ENCODE results near the gene PHACTR4.
"Not testable (repeated sequence)": the region's sequence is repeated elsewhere in the genome, so short reads cannot be mapped to it uniquely, and the experiment has no call there.

PHACTR4 gene

GRCh38 chr1:28373450-28373849 is 3.9 kb downstream of the PHACTR4 start:
- not testable (repeated sequence) for DNase-seq

- no peak for DNase-seq
Measured at GRCh38 chr1:28374297-28374696, 4.8 kb downstream of the PHACTR4 start.

DNA sequence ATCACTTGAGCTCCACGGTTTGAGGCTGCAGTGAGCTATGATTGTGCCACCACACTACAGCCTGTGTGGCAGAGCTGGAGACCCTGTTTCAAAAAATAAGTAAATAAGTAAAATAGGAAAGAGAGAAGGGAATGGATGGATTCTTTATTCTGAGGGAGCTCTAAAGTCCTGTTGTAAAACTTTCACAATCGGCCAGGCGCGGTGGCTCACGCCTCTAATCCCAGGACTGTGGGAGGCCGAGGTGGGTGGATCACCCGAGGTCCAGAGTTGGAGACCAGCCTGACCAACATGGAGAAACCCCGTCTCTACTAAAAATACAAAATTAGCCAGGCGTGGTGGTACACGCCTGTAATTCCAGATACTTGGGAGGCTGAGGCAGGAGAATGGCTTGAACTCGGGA is 6.1 kb downstream of the PHACTR4 start:
- not testable (repeated sequence) for DNase-seq

DNA sequence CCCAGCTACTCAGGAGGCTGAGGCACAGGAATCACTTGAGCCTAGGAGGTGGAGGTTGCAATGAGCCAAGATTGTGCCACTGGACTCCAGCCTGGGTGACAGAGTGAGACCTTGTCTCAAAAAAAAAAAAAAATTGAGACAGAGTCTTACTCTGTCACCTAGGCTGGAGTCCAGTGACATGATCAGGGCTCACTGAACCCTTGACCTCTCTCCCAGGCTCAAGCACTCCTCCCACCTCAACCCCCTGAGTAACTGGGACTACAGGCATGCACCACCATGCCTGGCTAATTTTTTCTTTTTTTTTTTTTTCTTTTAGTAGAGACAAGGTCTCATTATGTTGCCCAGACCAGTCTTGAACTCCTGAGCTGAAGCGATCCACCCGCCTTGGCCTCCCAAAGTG is 6.7 kb downstream of the PHACTR4 start:
- DNase-seq: not testable (repeated sequence)

DNA sequence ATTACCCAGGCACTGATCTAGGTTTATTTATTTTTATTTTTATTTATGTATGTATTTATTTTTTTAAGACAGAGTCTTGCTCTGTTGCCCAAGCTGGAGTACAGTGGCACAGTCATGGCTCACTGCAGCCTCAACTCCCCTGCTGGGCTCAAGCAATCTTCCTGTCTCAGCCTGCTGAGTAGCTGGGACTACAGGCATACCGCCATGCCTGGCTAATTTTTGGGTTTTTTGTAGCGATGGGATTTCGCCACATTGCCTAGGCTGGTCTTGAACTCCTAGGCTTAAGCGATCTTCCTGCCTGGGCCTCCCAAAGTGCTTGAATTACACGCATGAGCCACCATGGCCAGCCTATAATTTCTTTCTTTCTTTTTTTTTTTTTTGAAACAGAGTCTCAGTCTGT is 9.4 kb downstream of the PHACTR4 start:
- DNase-seq: no peak

- DNase-seq: no peak
Measured at GRCh38 chr1:28380394-28380793, 10.9 kb downstream of the PHACTR4 start.

DNA sequence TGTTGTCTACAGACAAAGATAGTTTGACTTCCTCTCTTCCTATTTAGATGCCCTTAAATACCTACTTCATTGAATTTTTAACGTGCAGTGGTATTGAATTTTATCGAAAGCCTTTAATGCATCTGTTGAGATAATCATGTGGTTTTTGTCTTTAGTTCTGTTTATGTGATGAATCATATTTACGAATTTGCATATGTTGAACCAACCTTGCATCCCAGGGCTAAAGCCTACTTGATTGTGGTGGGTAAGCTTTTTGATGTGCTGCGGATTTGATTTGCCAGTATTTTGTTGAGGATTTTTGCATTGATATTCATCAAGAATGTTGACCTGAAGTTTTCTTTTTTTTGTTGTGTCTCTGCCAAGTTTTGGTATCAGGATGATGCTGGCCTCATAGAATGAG is 14.2 kb downstream of the PHACTR4 start:
- DNase-seq: not testable (repeated sequence)

GRCh38 chr1:28392027-28392652 is 22.6 kb downstream of the PHACTR4 start:
- DNase-seq: no peak

GRCh38 chr1:28394136-28394535 is 24.6 kb downstream of the PHACTR4 start:
- DNase-seq: no peak

GRCh38 chr1:28395181-28395580 is 25.6 kb downstream of the PHACTR4 start:
- no peak for DNase-seq

- no peak for DNase-seq
Measured at GRCh38 chr1:28401760-28402159, 32.2 kb downstream of the PHACTR4 start.

- no peak for DNase-seq
Measured at GRCh38 chr1:28409090-28409489, 39.5 kb downstream of the PHACTR4 start.

GRCh38 chr1:28411656-28412055 is 42.1 kb downstream of the PHACTR4 start:
- no peak for DNase-seq

DNA sequence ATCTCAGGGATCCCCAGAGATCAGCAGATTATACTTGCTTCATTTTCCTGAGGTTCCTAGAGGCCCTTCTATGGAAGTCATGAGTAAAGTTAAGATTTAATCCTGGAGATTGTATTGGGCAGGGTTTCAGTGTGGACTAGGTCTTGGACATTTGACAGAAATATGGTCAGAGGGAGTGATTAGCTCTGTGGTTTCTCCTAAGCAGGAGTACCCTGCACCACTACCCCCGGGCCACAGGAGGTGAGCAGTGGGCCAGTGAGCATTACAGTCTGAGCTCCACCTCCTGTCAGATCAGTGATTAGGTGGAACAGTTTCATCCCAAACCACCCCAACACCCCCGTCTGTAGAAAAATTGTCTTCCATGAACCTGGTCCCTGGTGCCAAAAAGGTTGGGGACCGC is 43.2 kb downstream of the PHACTR4 start:
- no peak for DNase-seq

DNA sequence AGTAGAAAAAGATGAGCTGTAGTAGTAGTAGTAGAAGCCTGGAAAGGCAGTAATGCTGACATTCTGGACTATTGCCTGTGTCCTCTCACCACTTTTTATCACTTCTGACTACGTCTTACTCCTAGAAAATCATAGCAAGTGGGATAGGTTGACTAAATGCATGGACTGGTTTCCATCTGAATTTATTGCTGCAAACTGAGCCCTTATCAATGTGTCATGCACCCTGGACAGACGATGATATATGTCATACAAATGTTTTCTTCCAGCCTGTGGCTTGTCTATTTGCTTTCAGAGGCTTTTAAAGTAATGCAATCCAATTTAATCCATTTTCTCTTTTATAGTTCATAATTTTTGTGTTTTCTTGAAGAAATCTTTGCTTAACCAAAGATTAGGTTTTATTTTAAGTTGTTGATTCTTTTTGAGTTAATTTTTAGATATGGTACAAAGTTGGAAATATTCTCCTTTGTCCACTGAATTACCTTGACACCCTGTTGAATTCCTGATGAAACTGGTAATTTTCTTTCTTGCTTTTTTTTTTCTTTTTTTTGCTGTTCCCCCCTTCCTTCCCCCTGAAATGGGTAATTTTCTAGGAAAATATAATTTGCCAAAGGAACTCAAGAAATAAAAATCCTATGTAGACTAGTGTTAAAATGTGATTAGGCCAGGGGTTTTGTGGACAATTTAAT is 47.1 kb downstream of the PHACTR4 start:
- no peak for DNase-seq

DNA sequence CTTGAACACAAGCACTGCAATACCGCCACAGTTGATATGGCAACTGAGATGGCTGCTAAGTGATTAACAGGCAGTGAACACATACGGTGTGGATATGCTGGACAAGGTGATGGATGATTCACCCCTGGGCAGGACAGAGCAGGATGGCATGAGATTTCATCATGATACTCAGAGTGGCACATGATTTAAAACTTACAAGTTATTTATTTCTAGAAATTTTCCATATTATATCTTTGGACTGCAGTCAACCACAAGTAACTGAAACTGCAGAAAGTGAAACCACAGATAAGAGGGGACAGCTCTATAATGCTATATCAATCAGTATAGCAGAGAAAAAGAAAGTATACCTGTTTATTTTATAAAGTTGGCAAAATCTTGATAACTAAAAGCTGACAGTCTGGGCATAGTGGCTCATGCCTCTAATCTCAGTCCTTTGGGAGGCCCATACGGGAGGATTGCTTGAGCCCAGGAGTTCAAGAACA is 47.9 kb downstream of the PHACTR4 start:
- DNase-seq: no peak

DNA sequence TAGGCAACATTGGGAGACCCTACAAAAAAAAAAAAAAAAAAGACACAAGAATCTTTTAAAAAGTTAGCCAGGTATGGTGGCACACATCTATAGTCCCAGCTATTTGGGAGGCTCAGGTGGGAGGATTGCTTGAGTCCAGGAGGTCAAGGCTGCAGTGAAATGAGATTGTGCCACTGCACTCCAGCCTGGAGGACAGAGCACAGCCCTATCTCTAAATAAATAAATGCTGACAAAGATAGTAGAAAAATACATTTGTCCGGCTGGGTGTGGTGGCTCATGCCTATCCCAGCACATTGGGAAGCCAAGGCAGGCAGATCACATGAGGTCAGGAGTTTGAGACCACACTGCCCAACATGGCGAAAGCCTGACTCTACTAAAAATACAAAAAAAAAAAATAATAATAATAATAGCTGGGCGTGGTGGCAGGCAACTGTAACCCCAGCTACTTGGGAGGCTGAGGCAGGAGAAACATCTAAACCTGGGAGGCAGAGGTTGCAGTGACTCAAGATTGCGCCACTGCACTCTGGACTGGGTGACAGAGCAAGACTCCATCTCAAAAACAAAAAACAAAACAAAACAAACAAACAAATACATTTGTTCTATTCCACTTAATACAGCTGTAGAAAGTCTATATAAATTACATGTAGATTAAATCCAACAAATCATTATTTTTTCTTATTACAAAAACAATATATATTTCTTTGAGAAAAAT is 48.5 kb downstream of the PHACTR4 start:
- no peak for DNase-seq

DNA sequence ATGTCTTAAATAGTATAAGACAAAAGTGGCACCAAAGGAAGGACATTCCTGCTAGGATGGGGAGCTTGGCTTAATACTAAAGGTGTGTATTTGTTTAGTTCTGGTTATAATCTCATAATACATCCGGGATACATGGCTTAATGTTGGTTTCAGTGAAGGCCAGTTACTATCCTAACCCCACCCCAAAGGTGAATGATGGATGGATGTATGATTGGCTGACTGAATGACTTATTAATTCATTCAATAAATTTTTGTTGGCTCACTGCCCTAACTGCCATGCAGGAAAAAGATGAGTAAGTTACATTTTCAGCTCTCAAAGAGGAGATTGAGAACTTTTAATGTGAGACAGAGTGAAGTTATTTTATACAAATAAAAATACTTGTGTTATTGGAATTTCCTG is 52.2 kb downstream of the PHACTR4 start:
- DNase-seq: no peak

DNA sequence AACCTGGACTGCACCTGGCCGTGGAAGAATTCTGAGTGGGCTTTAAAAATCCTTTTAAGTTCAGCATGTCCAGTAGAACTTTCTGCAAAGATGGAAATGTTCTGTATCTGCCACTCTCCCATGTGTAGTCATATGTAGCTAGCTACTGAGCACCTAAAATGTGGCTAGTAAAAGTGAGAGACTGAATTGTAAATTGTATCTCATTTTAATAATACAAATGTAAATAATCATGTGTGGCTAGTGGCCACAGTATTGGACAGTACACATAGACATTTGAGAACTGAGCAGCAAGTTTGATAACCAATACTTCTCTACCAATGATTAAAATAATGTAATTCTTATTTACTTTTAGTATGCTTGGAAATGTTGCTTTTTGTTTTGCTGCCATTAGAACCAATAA is 57.3 kb downstream of the PHACTR4 start:
- DNase-seq: no peak

DNA sequence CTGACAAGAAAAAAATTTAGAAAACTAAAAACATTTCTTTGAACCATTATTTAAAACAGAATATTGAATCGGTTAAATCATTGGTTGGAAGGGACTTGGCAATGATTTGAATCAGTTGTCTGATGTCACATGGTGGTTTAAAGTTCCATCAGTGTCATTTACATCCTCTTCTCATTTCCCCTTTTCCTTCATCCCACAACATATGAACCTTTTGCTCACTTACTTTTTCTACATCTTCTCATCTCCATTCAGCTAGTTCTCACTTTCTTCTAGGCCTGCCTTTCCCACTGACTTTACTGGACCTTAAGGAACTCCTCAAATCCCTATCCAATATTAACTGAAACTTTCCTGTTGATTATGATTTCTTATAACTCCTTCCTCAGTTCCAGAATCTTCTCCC is 58.5 kb downstream of the PHACTR4 start:
- DNase-seq: no peak

DNA sequence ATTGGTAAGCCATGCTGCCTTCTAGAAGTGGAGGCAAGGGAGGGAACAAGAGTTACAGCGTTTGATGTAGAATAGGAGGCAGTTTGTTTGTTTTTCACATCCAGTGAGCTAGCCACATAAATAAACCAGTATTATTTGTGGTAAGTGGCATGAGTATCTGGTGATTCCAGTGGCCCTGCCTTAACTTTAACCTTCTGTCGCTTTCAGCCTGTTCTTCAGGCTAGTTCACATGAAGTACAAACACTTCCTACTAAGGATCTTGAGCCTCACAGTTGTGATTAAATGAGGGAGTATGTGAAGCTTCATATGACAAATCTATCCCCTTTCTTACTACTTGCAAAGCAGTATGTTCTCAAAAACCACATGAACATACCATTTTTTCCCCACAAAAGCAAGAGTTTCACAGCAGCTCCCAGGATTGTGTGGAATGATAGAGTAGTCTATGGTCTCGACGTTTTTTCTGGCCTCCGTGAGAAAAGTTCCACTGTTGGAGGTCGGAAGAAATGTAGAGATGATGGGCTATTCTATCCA is 59.5 kb downstream of the PHACTR4 start:
- DNase-seq: no peak

- no peak for DNase-seq
Measured at GRCh38 chr1:28436211-28436769, 66.8 kb downstream of the PHACTR4 start.

DNA sequence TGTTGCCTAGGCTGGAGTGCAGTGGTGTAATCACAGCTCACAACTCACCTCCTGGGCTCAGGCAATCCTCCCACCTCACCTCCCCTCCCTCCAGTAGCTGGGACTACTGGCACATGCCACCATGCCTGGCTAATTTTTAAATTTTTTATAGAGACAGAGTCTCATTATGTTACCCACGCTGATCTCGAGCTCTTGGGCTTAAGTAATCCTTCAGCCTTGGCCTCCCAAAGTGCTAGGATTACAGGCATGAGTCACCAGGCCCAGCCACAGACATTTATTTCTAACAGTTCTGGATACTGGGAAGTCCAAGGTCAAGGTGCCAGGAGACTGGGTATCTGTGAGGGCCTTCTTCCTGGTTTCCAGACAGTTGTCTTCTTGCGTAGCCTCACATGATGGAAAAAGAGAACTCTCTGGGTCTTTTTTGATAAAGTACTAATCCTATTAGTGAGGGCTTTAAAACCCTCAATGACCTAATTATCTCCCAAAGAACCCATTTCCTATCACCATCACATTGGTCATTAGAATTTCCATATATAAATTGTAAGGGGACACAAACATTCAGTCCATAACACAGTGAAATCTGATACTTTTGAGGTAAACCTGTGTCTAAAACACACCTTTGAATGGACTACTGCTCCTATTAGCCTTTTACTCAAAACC is 67.9 kb downstream of the PHACTR4 start:
- DNase-seq: no peak
